GM12874 (cell line): ENCODE results near the gene KPRP.
A peak's percentile ranks its signal among the peaks of the same experiment; 100 is the strongest.

Experiments
- TF ChIP-seq, protein P1 (sequence below): IDR thresholded peaks from 2 replicates; pipeline ENCODE4 v1.5.1; 2011; ENCODE audit warnings: low read depth, mild to moderate bottlenecking, control low read depth, low read length, moderate library complexity; ENCODE audit not compliant: insufficient read depth

KPRP gene, protein sequence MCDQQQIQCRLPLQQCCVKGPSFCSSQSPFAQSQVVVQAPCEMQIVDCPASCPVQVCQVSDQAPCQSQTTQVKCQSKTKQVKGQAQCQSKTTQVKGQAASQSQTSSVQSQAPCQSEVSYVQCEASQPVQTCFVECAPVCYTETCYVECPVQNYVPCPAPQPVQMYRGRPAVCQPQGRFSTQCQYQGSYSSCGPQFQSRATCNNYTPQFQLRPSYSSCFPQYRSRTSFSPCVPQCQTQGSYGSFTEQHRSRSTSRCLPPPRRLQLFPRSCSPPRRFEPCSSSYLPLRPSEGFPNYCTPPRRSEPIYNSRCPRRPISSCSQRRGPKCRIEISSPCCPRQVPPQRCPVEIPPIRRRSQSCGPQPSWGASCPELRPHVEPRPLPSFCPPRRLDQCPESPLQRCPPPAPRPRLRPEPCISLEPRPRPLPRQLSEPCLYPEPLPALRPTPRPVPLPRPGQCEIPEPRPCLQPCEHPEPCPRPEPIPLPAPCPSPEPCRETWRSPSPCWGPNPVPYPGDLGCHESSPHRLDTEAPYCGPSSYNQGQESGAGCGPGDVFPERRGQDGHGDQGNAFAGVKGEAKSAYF

DNA sequence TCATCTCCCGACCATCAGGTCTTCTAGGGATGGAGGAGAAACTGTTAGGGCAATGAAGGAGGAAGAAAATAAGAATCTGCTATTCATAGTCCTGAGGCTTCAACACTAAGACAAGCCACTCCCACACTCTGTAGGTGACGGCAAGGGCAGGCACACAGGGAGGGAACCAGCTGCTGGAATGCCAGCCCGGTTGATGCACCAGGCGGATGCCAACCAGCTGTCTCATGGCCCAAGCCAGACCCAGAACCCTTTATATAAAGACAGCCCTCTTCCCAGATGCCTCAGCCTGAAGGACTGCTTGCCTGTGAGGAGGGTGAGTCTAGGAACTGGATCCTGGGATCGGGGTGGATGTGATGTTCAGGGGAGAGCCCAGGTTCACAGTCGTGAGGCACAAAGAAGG lies at the start of gene KPRP:
Gene KPRP, plus strand, starts transcription at position 279 of the 400 bp plus-strand sequence. CDS start 1,564 bp downstream, outside the sequence.
- TF ChIP-seq, protein P1, sequence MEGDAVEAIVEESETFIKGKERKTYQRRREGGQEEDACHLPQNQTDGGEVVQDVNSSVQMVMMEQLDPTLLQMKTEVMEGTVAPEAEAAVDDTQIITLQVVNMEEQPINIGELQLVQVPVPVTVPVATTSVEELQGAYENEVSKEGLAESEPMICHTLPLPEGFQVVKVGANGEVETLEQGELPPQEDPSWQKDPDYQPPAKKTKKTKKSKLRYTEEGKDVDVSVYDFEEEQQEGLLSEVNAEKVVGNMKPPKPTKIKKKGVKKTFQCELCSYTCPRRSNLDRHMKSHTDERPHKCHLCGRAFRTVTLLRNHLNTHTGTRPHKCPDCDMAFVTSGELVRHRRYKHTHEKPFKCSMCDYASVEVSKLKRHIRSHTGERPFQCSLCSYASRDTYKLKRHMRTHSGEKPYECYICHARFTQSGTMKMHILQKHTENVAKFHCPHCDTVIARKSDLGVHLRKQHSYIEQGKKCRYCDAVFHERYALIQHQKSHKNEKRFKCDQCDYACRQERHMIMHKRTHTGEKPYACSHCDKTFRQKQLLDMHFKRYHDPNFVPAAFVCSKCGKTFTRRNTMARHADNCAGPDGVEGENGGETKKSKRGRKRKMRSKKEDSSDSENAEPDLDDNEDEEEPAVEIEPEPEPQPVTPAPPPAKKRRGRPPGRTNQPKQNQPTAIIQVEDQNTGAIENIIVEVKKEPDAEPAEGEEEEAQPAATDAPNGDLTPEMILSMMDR, result no peak

GRCh38 chr1:152718238-152718637 lies 39.6 kb upstream of the KPRP start:
- TF ChIP-seq, protein P1, result no peak

GRCh38 chr1:152725261-152725660 lies 32.6 kb upstream of the KPRP start:
- TF ChIP-seq, protein P1, result no peak

DNA sequence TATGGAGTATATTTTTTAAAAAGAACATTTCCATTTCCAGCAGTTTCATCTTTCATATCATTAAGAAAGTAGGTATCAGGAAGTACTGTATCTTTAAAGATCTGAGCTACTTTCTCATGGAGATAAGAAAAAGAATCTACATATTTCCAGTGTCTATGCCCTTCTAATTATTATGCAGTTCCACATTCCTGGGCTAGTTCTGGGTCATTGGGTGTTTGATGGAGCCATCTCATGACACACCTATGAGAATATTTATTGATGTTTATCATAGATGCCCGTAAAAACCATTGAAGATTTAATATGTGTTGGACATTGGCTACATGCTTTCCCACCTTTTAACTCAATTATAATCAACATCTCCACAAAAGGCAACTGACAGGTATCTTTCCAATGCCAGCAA lies 28.8 kb upstream of the KPRP start:
- TF ChIP-seq, protein P1, result no peak

GRCh38 chr1:152735648-152736047 lies 22.2 kb upstream of the KPRP start:
- TF ChIP-seq, protein P1, result peak; percentile 30; the same call in 1 of the 2 replicates

- TF ChIP-seq, protein P1, result no peak
These were observed 19.8 kb upstream of the KPRP start for GRCh38 chr1:152737997-152738396.

DNA sequence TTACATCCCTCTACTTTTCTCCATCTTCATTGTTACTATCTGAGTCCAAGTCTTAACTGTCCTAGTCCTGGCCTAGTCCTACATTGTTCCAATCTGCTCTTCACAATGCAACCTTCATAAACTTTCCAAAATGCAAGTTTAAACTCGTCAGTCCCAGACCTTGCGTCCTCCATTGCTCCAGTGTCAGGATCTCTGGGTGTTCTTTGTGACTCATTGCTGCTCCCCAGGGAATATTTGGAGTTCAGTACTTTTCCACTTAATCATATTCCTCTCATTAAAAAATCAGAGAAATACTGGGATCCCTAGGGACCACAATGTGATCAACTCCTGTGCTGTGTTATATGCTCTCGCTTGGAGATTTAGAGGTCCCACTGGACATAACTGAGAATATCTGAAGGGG lies 18.0 kb upstream of the KPRP start:
- TF ChIP-seq, protein P1, result no peak
